Gastrocnemius medialis (tissue), 4 donors: ENCODE results near the gene ANKRD9. TPM values are rescaled to one million over a fixed set of nuclear protein-coding genes. Genes with fewer than 3 reads are reported as not detected.

Source experiments
- ATAC-seq, 2 donors: fragments of 150-250 bp; one replicate each; pipeline ENCODE4 v1.9.1; 2016
- DNase-seq, 2 donors: peaks; one replicate each; pipeline ENCODE4 v3.0.0-alpha.2; 2019
- H3K27ac ChIP-seq, 4 donors: fragments of 200-600 bp; sonication (generic); 1 replicate in 1 of 4; 2 replicates in 3 of 4; pipeline ENCODE4 v1.5.1; 2016 to 2018; ENCODE audit warnings: mild to moderate bottlenecking in 2 of 4, moderate library complexity in 1 of 4
- H3K27me3 ChIP-seq, 3 donors: fragments of 200-600 bp; sonication (generic) in 2 of 3; 1 replicate in 1 of 3; 2 replicates in 2 of 3; pipeline versions ENCODE4 v1.5.1 to v1.6.0; 2016 to 2019; ENCODE audit warnings: mild to moderate bottlenecking in 1 of 3, moderate library complexity in 1 of 3
- H3K36me3 ChIP-seq, 2 donors: fragments of 200-600 bp; sonication (generic) in 1 of 2; one replicate each; pipeline ENCODE4 v1.5.1; 2017 to 2018
- H3K4me1 ChIP-seq, 2 donors: fragments of 200-600 bp; sonication (generic) in 1 of 2; one replicate each; pipeline ENCODE4 v1.5.1; 2016 to 2017; ENCODE audit warnings: mild to moderate bottlenecking in 2 of 2
- H3K4me3 ChIP-seq, 4 donors: fragments of 200-600 bp; sonication (generic) in 3 of 4; 1 replicate in 1 of 4; 2 replicates in 3 of 4; pipeline ENCODE4 v1.5.1; 2016 to 2019; ENCODE audit warnings: mild to moderate bottlenecking in 2 of 4
- H3K9me3 ChIP-seq, 3 donors: fragments of 200-600 bp; sonication (generic) in 2 of 3; 1 replicate in 1 of 3; 2 replicates in 2 of 3; pipeline ENCODE4 v1.5.1; 2016 to 2019
- POLR2A ChIP-seq, 2 donors: fragments of 450-650 bp; IDR thresholded peaks; one replicate each; pipeline ENCODE4 v1.6.1; 2017; ENCODE audit warnings: antibody characterized with exemption in 2 of 2, mild to moderate bottlenecking in 2 of 2, moderate library complexity in 2 of 2
- in situ Hi-C, 4 donors: fragments of 200-750 bp; cut with MboI; loops; one replicate each; pipeline versions ENCODE4 v1.15.0 to v1.8.0; 2017; ENCODE audit warnings: low sequenced_read_pairs in 4 of 4
- intact Hi-C: fragments of 100-400 bp; cut with DNase I; formaldehyde crosslinking; loops from one replicate; pipeline ENCODE4 v1.15.1; 2023; ENCODE audit warnings: low total_unique reads
- total RNA-seq, 4 donors: library from RNA; depleted of rRNA; stranded (reverse); fragments of >200 nt; gene quantifications; one replicate each; pipeline versions ENCODE4 v1.1.0 to v1.2.3, GENCODE V29; 2016
- TF ChIP-seq, protein P1 (sequence below), 5 experiments: fragments of 450-650 bp in 3 of 5; fragments of 200-600 bp in 2 of 5; sonication (generic) in 2 of 5; IDR thresholded peaks in 4 of 5; conservative IDR thresholded peaks in 1 of 5; 1 replicate in 4 of 5; 2 replicates in 1 of 5; pipeline ENCODE4 v1.5.1; 2016 to 2019; ENCODE audit warnings: antibody characterized with exemption in 5 of 5, mild to moderate bottlenecking in 3 of 5, moderate library complexity in 3 of 5

The ANKRD9 gene
- total RNA-seq, 4 donors from 2014 or later, result 155 to 450 (median 216) TPM

DNA sequence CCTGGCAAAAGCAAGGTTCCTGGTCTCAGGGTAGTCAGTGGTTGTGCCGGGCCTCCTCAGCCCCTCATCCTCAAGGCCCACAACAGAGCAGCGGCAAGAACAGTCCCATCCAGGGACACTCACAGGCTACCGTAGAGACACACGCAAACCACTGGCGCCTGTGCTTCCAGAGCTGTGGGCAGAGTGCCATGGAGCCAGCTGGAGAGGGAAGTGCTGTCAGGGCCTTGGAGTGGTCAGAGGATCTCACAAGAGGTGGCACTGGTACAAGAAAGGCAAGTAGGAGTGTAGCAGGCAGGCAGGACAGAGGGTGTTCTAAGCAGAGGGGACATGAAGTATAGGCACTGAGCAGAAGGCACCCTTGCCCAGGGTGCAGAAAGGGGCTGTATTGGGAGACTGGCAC is 34.6 kb downstream of the ANKRD9 start:
- in situ Hi-C loops, result no loop called here

DNA sequence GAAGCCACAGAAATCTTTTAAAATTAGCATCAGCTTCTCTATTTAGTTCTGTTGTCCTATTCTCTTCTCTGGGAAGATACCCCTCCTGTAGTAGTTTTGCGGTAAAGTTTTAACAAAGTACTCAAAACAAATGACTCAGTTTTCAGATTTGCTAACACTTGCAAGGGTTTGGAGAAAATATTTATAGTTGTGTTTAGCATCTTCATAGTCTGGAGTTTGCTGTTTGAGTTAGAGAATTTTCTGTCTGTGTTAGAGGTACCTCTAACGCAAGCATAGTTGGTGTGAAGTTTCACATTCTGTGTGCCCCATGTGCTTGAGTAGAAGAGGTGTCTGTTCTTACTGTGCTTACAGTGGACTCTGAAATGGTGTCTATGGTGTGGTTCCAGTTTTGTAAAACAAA is 36.0 kb downstream of the ANKRD9 start:
- in situ Hi-C loops (no loop called here), intact Hi-C loops (no loop called here)
- H3K27me3 ChIP-seq, result no peaks in the 10 kb centered on the region
- DNase-seq (no peak), ATAC-seq (no peak)
- no peaks in the 10 kb centered on the region for H3K36me3 ChIP-seq
- peaks cover 17 to 43% of the 10 kb centered on the region in 2 donors for H3K4me1 ChIP-seq
- TF ChIP-seq POLR2A (IDR thresholded peaks at IDR 0.05), result no peak
- TF ChIP-seq, protein P1, sequence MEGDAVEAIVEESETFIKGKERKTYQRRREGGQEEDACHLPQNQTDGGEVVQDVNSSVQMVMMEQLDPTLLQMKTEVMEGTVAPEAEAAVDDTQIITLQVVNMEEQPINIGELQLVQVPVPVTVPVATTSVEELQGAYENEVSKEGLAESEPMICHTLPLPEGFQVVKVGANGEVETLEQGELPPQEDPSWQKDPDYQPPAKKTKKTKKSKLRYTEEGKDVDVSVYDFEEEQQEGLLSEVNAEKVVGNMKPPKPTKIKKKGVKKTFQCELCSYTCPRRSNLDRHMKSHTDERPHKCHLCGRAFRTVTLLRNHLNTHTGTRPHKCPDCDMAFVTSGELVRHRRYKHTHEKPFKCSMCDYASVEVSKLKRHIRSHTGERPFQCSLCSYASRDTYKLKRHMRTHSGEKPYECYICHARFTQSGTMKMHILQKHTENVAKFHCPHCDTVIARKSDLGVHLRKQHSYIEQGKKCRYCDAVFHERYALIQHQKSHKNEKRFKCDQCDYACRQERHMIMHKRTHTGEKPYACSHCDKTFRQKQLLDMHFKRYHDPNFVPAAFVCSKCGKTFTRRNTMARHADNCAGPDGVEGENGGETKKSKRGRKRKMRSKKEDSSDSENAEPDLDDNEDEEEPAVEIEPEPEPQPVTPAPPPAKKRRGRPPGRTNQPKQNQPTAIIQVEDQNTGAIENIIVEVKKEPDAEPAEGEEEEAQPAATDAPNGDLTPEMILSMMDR (IDR thresholded peaks at IDR 0.05 in 4 of 5, conservative IDR thresholded peaks at IDR 0.05 in 1 of 5), result no peak
- no peaks in the 10 kb centered on the region for H3K9me3 ChIP-seq
- H3K4me3 ChIP-seq, result no peak overlapping the region
- H3K27ac ChIP-seq, result peak overlapping the region; percentile 78 to 87 (median 84)

More for the DNA sequence above, 34.6 kb downstream of the ANKRD9 start:
- no peak overlapping the region for H3K4me3 ChIP-seq
- intact Hi-C loops, result no loop called here
- H3K27ac ChIP-seq, result peak overlapping the region; percentile 78 to 87 (median 84)
- H3K27me3 ChIP-seq, result no peaks in the 10 kb centered on the region
- TF ChIP-seq, protein P1 (IDR thresholded peaks at IDR 0.05 in 4 of 5, conservative IDR thresholded peaks at IDR 0.05 in 1 of 5), result no peak
- TF ChIP-seq POLR2A (IDR thresholded peaks at IDR 0.05), result no peak
- H3K9me3 ChIP-seq, result no peaks in the 10 kb centered on the region
- ATAC-seq, result peak; percentile 94 to 96
- H3K36me3 ChIP-seq, result no peaks in the 10 kb centered on the region
- DNase-seq, result peak; percentile 86 to 96
- H3K4me1 ChIP-seq, result peaks cover 28 to 50% of the 10 kb centered on the region in 2 donors

DNA sequence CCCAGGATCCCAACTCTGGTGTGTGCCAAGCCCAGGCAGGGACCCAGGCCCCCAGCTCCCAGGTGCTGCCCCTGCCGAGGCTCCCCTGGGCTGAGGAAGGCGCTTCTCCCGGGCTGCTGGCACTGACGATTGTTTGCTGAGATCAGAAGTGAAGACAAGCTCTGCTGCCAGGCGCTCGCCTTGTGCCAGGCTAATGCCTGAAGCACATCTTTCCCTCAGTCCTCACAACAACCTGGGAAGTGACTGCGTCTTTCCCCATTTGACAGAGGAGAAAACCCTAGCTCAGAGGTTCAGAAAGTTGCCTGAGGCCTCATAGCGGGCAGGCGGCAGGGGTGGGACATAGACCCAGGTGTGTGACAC is 36.8 kb downstream of the ANKRD9 start:
- in situ Hi-C loops, result no loop called here
- H3K27ac ChIP-seq, result peak overlapping the region; percentile 78 to 87 (median 84)
- no peaks in the 10 kb centered on the region for H3K27me3 ChIP-seq
- no peak for TF ChIP-seq POLR2A (IDR thresholded peaks at IDR 0.05)
- TF ChIP-seq, protein P1 (IDR thresholded peaks at IDR 0.05 in 4 of 5, conservative IDR thresholded peaks at IDR 0.05 in 1 of 5), result no peak
- intact Hi-C loops, result no loop called here
- ATAC-seq (peak; percentile 47 to 53), DNase-seq (peak; percentile 36 to 65)
- no peaks in the 10 kb centered on the region for H3K36me3 ChIP-seq
- peaks cover 17 to 43% of the 10 kb centered on the region in 2 donors for H3K4me1 ChIP-seq
- no peak overlapping the region for H3K4me3 ChIP-seq
- H3K9me3 ChIP-seq, result no peaks in the 10 kb centered on the region

DNA sequence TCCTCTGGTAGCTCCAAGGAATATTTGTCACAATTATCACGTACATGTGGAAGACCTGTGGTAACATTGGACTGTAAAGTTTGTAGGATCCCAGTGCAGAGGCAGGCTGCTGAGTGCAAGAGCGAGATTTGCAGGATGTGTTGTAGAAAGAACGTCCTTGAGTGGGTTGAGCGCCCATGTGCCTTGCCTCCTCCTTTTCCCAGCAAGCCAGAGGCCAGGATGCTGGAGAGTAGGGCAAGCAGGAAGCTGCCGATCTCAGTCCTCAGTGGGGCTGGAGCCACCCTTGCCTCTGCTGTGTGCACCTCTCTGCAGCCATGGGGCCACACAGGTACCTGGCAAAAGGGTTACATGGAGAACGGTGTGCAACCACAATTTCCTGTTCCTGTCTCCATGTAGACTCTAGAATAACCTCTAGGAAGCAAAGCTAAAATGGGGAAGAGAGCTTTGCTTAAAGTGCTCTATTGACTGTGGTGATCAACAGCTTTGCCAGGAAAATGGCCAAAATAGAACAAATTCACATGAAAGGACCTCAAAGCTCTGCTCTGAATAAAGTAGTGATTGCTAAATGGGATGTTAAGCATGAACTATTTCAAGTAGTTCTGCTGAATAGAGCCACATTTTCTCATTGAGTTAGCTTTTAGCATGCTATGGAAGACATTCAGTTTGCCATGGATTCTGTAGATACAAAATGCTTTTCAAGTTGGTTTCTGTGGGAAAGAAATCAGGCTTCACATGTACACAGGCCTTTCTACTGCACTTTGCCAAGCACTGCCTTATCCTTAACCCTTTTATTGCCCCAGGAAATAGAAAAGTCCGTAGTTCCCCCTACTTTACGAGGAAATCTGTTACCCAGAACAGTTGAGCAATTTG is 37.4 kb downstream of the ANKRD9 start:
- in situ Hi-C loops, result no loop called here
- intact Hi-C loops, result no loop called here
- no peak for DNase-seq

More for the DNA sequence above, 37.4 kb downstream of the ANKRD9 start:
- no peak for ATAC-seq
- TF ChIP-seq, protein P1 (IDR thresholded peaks at IDR 0.05 in 4 of 5, conservative IDR thresholded peaks at IDR 0.05 in 1 of 5), result no peak
- no peak for TF ChIP-seq POLR2A (IDR thresholded peaks at IDR 0.05)
- no peaks in the 10 kb centered on the region for H3K27me3 ChIP-seq
- no peak overlapping the region for H3K4me3 ChIP-seq
- H3K36me3 ChIP-seq, result no peaks in the 10 kb centered on the region
- peak overlapping the region; percentile 78 to 87 (median 84) for H3K27ac ChIP-seq
- peaks cover 17 to 43% of the 10 kb centered on the region in 2 donors for H3K4me1 ChIP-seq
- H3K9me3 ChIP-seq, result no peaks in the 10 kb centered on the region
